Raji (cell line): Measurements from ENCODE around the gene CRTAC1.

Source experiments
- POLR2A ChIP-seq: IDR thresholded peaks from 2 replicates; pipeline ENCODE4 v1.6.1; 2011; ENCODE audit warnings: low read depth, low read length, control low read depth; ENCODE audit not compliant: insufficient read depth

Gene CRTAC1

GRCh38 chr10:97867220-97867800 lies 163.1 kb downstream of the CRTAC1 start:
- no peak for TF ChIP-seq POLR2A

- TF ChIP-seq POLR2A, result no peak
These were observed 163.7 kb downstream of the CRTAC1 start for GRCh38 chr10:97866524-97867219.

GRCh38 chr10:97865488-97865887 lies 164.9 kb downstream of the CRTAC1 start:
- TF ChIP-seq POLR2A, result no peak

- no peak for TF ChIP-seq POLR2A
These were observed 166.6 kb downstream of the CRTAC1 start for GRCh38 chr10:97863808-97864207.

GRCh38 chr10:97861924-97862323 lies 168.5 kb downstream of the CRTAC1 start:
- no peak for TF ChIP-seq POLR2A

- TF ChIP-seq POLR2A, result no peak
These were observed 169.2 kb downstream of the CRTAC1 start for GRCh38 chr10:97861097-97861750.

GRCh38 chr10:97858001-97858439 lies 172.4 kb downstream of the CRTAC1 start:
- no peak for TF ChIP-seq POLR2A

GRCh38 chr10:97854743-97855142 lies 175.7 kb downstream of the CRTAC1 start:
- no peak for TF ChIP-seq POLR2A

- no peak for TF ChIP-seq POLR2A
These were observed 177.5 kb downstream of the CRTAC1 start for GRCh38 chr10:97852840-97853405.

- TF ChIP-seq POLR2A, result no peak
These were observed 178.1 kb downstream of the CRTAC1 start for GRCh38 chr10:97852277-97852676.

GRCh38 chr10:97851341-97852001 lies 178.9 kb downstream of the CRTAC1 start:
- no peak for TF ChIP-seq POLR2A

- no peak for TF ChIP-seq POLR2A
These were observed 180.0 kb downstream of the CRTAC1 start for GRCh38 chr10:97850446-97850845.

GRCh38 chr10:97849687-97850402 lies 180.6 kb downstream of the CRTAC1 start, which contains the start of gene GOLGA7B:
GOLGA7B (plus strand) TSS chr10:97849843; CDS start chr10:97850304, 461 bp downstream.
- no peak for TF ChIP-seq POLR2A

- no peak for TF ChIP-seq POLR2A
These were observed 181.2 kb downstream of the CRTAC1 start for GRCh38 chr10:97849103-97849686.
